Measurements from ENCODE around the gene FNBP1.
"Not testable (repeated sequence)": the region's sequence is repeated elsewhere in the genome, so short reads cannot be mapped to it uniquely, and the experiment has no call there.

The FNBP1 gene

DNA sequence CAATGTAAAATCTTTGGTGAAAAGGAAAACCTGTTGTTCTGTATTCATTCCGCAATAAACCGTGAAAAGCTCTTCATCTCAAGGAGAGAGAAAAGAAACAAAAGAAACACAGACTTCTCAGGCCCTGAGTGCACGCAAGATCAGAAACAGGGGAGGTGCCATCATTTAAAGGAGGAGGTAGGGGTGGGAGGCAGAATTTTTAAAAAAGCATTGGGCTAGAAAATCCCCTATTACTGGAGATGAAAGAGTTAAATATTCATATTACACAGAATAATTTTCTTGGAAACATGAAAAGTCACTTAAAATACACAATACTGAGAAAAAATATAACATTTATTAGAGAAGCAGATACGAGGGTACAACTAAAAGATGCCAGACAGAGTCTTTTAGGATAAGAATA lies 151.4 kb downstream of the FNBP1 start:
- H3K4me3 ChIP-seq (ENCODE audit: low read depth, low read length): no peak overlapping the region
- no peak for DNase-seq (ENCODE audit: low read depth)
- TF ChIP-seq CTCF (IDR thresholded peaks at IDR 0.05; ENCODE audit: control insufficient read depth, extremely low read depth, insufficient read depth): no peak

DNA sequence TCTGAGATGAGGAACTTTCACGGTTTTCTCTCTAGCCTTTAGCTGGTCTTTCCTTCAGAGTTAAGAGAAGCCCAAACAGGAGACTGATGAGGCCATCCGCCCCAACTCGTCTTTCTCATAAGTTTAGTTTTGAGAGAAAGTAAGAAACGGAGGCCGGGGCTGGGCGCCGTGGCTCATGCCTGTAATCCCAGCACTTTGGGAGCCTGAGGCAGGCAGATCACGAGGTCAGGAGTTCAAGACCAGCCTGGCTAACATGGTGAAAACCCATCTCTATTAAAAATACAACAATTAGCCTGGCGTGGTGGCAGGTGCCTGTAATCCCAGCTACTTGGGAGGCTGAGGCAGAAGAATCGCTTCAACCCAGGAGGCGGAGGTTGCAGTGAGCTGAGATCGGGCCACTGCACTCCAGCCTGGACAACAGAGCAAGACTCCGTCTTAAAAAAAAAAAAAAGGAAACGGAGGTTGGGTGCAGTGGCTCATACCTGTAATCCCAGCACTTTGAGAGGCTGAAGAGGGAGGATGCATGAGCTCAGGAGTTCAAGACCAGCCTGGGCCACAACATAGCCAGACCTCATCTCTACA lies 152.2 kb downstream of the FNBP1 start:
- not testable (repeated sequence) for DNase-seq (ENCODE audit: low read depth); H3K4me3 ChIP-seq (ENCODE audit: low read depth, low read length)

DNA sequence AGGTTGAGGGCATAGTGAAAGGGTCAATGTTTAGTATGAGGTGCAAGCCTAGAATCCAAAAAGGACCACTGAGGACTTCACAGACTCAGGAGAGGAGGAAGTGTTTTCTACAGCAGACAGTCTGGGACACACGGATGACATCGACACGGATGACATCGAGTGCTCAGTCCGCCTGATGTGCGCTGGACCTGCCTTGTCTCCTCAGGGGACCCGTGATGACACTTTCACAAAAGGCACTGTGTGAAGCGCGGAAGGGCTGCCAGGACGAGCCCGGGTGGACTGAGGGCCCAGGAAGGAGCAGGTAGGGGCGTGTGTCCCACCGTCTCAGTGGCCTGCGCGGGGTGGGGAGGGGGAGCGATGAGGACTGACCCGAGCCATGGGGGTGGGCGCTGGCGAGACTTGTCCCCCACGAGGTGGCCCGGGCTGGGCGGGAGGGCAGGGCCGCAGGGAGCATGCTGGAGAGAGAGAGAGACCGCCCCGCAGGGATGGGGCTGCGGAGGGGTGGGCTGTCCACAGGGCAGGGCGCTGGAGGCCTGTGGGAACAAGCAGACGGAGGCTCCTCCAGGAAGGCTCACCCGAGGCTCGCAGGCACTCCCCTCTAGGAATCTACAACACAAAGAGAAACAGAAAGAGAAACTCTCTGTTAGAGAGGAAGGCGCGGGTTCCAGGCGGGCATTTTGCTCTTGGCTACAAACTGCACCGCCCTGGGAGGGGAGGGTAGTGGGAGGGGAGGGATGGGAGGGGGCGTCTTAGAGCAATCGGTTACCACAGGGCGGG lies 152.9 kb downstream of the FNBP1 start:
- DNase-seq (ENCODE audit: low read depth): no peak
- no peak for TF ChIP-seq CTCF (IDR thresholded peaks at IDR 0.05; ENCODE audit: control insufficient read depth, extremely low read depth, insufficient read depth)
- H3K4me3 ChIP-seq (ENCODE audit: low read depth, low read length): no peak overlapping the region

DNA sequence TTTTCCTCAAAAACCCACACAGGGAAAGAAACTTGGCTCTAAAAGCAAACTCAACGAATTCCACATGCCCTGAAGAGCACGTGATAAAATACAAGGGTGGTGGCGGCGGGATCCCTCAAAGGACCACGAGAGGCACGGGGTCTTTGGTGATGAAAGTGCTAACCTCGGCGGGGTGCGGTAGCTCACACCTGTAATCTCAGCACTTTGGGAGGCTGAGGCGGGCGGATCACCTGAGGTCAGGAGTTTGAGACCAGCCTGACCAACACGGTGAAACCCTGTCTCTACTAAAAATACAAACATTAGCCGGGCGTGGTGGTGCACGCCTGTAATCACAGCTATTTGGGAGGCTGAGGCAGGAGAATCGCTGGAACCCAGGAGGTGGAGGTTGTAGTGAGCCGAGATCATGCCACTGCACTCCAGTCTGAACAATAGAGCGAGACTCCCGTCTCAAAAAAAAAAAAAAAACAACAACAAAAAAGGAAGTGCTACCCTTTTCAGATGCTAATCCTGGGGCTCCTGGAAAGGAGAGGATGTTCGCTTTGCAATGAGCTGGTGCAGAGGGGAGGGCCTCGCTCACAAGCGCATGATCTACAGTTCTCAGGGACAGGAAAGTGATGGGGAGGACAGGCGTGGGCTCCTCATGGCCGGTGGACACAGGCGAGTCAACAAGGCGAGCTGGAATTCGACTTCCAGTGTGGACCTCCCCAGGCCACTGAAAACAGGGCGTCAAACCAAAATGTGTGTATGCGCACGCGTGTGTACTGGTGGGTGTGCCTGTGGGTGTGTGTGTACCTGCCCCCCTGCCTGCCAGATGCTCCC lies 153.7 kb downstream of the FNBP1 start:
- no peak for DNase-seq (ENCODE audit: low read depth)
- no peak for TF ChIP-seq CTCF (IDR thresholded peaks at IDR 0.05; ENCODE audit: control insufficient read depth, extremely low read depth, insufficient read depth)
- H3K4me3 ChIP-seq (ENCODE audit: low read depth, low read length): no peak overlapping the region

- no peak for DNase-seq (ENCODE audit: low read depth)
- TF ChIP-seq CTCF (IDR thresholded peaks at IDR 0.05; ENCODE audit: control insufficient read depth, extremely low read depth, insufficient read depth): no peak
- no peak overlapping the region for H3K4me3 ChIP-seq (ENCODE audit: low read depth, low read length)
Observed at GRCh38 chr9:129888293-129889121, 154.5 kb downstream of the FNBP1 start.

DNA sequence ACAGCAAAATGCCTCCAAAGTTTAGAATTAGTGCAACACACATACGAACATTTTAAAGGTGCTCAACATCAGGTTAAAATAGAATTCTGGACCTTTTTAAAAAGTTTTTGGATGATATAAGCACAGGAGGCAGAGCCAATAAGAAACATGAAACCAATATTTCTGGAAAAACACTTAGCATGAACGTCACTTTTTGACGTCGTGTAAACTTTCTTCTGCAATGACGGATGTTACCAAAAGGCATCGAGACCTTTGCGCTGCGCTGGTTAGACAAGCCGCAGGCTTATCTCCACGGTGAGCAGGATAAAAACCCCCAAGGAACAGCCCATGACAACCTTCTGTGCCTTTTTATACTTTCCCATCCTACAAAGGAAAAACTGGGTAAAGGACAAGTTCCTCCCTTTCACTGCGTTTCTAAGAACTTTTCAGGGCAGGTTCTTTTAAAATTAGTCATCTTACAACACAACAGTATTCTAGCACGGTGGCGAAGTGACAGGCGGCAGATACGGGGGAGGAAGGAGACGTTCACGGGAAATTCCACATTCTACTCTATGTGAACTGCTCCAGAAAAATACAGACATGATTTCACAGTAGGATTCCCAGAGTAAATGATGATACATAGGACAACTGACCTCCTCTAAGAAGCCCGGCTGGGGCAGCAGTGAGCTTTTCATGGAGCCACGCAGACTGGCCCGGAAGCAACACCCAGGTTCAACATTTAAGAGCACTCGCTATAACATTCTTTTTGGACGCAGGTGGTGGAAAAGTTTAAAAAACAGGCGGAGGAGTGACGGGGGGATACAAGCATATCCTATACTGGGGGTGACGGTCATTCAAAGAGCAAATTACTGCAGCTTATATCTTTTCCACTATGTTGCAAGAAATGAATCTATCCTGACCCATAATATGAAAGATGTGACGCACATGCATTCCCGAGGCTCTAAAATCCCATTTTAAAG lies 155.4 kb downstream of the FNBP1 start:
- no peak for DNase-seq (ENCODE audit: low read depth)
- no peak for TF ChIP-seq CTCF (IDR thresholded peaks at IDR 0.05; ENCODE audit: control insufficient read depth, extremely low read depth, insufficient read depth)
- H3K4me3 ChIP-seq (ENCODE audit: low read depth, low read length): no peak overlapping the region

Data from LNCaP clone FGC (cell line).